ENCODE data around the gene JAK2.

DNA sequence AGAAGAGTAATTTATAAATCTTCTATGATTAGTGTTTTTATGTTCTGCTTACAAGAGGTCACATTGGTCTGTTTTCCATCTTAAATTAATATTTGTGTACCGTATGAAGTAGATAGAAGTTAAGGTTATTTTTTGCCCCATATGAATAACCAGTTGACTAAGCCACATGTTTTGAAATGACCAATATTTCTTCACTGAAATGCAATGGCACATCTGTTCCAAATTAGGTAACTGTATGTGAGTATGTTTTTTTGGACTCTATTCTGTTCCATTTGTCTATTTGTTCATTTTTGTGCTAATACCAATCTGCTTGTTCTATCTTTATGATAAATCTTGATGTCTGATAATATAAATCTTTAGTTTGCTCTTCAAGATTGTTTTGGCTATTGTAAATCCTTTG lies 17.7 kb downstream of the JAK2 start:
- TF ChIP-seq POLR2A (IDR thresholded peaks at IDR 0.05) = no peak
- TF ChIP-seq, protein P1, sequence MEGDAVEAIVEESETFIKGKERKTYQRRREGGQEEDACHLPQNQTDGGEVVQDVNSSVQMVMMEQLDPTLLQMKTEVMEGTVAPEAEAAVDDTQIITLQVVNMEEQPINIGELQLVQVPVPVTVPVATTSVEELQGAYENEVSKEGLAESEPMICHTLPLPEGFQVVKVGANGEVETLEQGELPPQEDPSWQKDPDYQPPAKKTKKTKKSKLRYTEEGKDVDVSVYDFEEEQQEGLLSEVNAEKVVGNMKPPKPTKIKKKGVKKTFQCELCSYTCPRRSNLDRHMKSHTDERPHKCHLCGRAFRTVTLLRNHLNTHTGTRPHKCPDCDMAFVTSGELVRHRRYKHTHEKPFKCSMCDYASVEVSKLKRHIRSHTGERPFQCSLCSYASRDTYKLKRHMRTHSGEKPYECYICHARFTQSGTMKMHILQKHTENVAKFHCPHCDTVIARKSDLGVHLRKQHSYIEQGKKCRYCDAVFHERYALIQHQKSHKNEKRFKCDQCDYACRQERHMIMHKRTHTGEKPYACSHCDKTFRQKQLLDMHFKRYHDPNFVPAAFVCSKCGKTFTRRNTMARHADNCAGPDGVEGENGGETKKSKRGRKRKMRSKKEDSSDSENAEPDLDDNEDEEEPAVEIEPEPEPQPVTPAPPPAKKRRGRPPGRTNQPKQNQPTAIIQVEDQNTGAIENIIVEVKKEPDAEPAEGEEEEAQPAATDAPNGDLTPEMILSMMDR (IDR thresholded peaks at IDR 0.05) = no peak

Data from body of pancreas (tissue), 4 donors.